GM12872 (cell line): ENCODE results near the gene GRK6.

Source experiments
- CTCF ChIP-seq: IDR thresholded peaks from 3 replicates; pipeline ENCODE4 v1.5.1; 2011; ENCODE audit warnings: low read depth, mild to moderate bottlenecking, low read length, moderate library complexity; ENCODE audit not compliant: insufficient read depth

Gene GRK6

GRCh38 chr5:177442066-177442826 is 15.8 kb downstream of the GRK6 start:
- TF ChIP-seq CTCF = no peak

GRCh38 chr5:177443144-177443983 is 16.9 kb downstream of the GRK6 start:
- no peak for TF ChIP-seq CTCF

GRCh38 chr5:177444106-177445051 is 17.9 kb downstream of the GRK6 start:
- TF ChIP-seq CTCF = no peak

- TF ChIP-seq CTCF = no peak
These were observed 18.8 kb downstream of the GRK6 start for GRCh38 chr5:177445052-177445916.

- no peak for TF ChIP-seq CTCF
These were observed 19.4 kb downstream of the GRK6 start for GRCh38 chr5:177445917-177446199.

GRCh38 chr5:177446200-177447065 is 20.0 kb downstream of the GRK6 start, which contains the start of gene PRR7:
Gene PRR7 (plus strand): TSS chr5:177446814. CDS start chr5:177455068, 8,254 bp downstream.
- no peak for TF ChIP-seq CTCF
